CD14-positive monocyte (primary cell): ENCODE results near the gene CNTRL. TPM values are rescaled to one million over a fixed set of nuclear protein-coding genes. Genes with fewer than 3 reads are reported as not detected.

Experiments
- DNase-seq, 3 donors: peaks; one replicate each; pipeline ENCODE4 v3.0.0-alpha.2; 2011 to 2022
- H2AFZ ChIP-seq: 2 replicates; pipeline ENCODE4 v1.6.0; 2012; ENCODE audit warnings: mild to moderate bottlenecking, low read depth, low read length, inconsistent platforms; ENCODE audit not compliant: insufficient read depth, poor library complexity, severe bottlenecking
- H3K27ac ChIP-seq, 2 donors: 1 replicate in 1 of 2; 2 replicates in 1 of 2; pipeline ENCODE4 v1.5.1; 2012 to 2013; ENCODE audit warnings: low read length in 2 of 2, control low read depth in 1 of 2, inconsistent platforms in 1 of 2, low read depth in 1 of 2, mild to moderate bottlenecking in 1 of 2
- H3K27me3 ChIP-seq, 2 donors: one replicate each; pipeline versions ENCODE4 v1.6.0 to v1.6.1; 2011 to 2013; ENCODE audit warnings: low read length in 2 of 2; ENCODE audit not compliant: control insufficient read depth in 2 of 2, insufficient read depth in 2 of 2
- H3K36me3 ChIP-seq, 2 donors: replicated peaks in 1 of 2; 1 replicate in 1 of 2; 2 replicates in 1 of 2; pipeline versions ENCODE4 v1.5.1 to v1.6.1; 2012 to 2013; ENCODE audit warnings: low read length in 2 of 2, control low read depth in 1 of 2, inconsistent platforms in 1 of 2, mild to moderate bottlenecking in 1 of 2; ENCODE audit not compliant: insufficient read depth in 2 of 2, control insufficient read depth in 1 of 2
- H3K4me1 ChIP-seq, 2 donors: 1 replicate in 1 of 2; 2 replicates in 1 of 2; pipeline versions ENCODE4 v1.5.1 to v1.6.1; 2012 to 2013; ENCODE audit warnings: low read length in 2 of 2, control low read depth in 1 of 2, inconsistent platforms in 1 of 2, mild to moderate bottlenecking in 1 of 2, moderate library complexity in 1 of 2; ENCODE audit not compliant: insufficient read depth in 2 of 2, control insufficient read depth in 1 of 2
- H3K4me2 ChIP-seq: replicated peaks from 2 replicates; pipeline ENCODE3; 2012; ENCODE audit warnings: low read length, moderate library complexity, mild to moderate bottlenecking; ENCODE audit not compliant: poor library complexity, severe bottlenecking; ENCODE audit errors: extremely low read depth
- H3K4me3 ChIP-seq, 3 experiments: fragments of 200-600 bp in 1 of 3; sonication (generic) in 1 of 3; replicated peaks in 1 of 3; 1 replicate in 2 of 3; 2 replicates in 1 of 3; pipeline ENCODE4 v1.5.1; 2011 to 2013; ENCODE audit warnings: low read length in 3 of 3, mild to moderate bottlenecking in 3 of 3, control low read depth in 2 of 3, low read depth in 2 of 3, inconsistent platforms in 1 of 3, moderate library complexity in 1 of 3
- H3K79me2 ChIP-seq: 2 replicates; pipeline ENCODE4 v1.6.0; 2012; ENCODE audit warnings: mild to moderate bottlenecking, control low read depth, inconsistent platforms, low read length, moderate library complexity; ENCODE audit not compliant: insufficient read depth
- H3K9ac ChIP-seq: 2 replicates; pipeline ENCODE4 v1.6.0; 2017; ENCODE audit warnings: low read length, mild to moderate bottlenecking; ENCODE audit not compliant: insufficient read depth, poor library complexity, severe bottlenecking
- H3K9me3 ChIP-seq, 2 donors: replicated peaks in 1 of 2; 1 replicate in 1 of 2; 2 replicates in 1 of 2; pipeline versions ENCODE4 v1.5.1 to v1.6.1; 2012 to 2013; ENCODE audit warnings: low read length in 2 of 2, control low read depth in 1 of 2; ENCODE audit not compliant: control insufficient read depth in 1 of 2, insufficient read depth in 1 of 2
- H4K20me1 ChIP-seq: 2 replicates; pipeline ENCODE4 v1.6.0; 2012; ENCODE audit warnings: mild to moderate bottlenecking, low read length, control low read depth, moderate library complexity; ENCODE audit not compliant: insufficient read depth
- H3K27ac Mint-ChIP-seq, 7 donors: one replicate each; pipeline ENCODE4 v1.8.0; 2020; ENCODE audit warnings: mild to moderate bottlenecking in 7 of 7, mixed read lengths in 7 of 7, moderate library complexity in 6 of 7, inconsistent platforms in 2 of 7
- H3K27me3 Mint-ChIP-seq, 3 donors: one replicate each; pipeline ENCODE4 v1.8.0; 2021 to 2022; ENCODE audit warnings: low read depth in 3 of 3, mild to moderate bottlenecking in 3 of 3, mixed read lengths in 3 of 3, moderate library complexity in 3 of 3, inconsistent platforms in 1 of 3
- H3K36me3 Mint-ChIP-seq, 2 donors: one replicate each; pipeline ENCODE4 v1.8.0; 2020; ENCODE audit warnings: mixed read lengths in 2 of 2, inconsistent platforms in 1 of 2, mild to moderate bottlenecking in 1 of 2
- H3K4me1 Mint-ChIP-seq: one replicate; pipeline ENCODE4 v1.8.0; 2020; ENCODE audit warnings: mild to moderate bottlenecking, mixed read lengths
- H3K4me3 Mint-ChIP-seq, 2 donors: one replicate each; pipeline ENCODE4 v1.8.0; 2020; ENCODE audit warnings: mild to moderate bottlenecking in 2 of 2, mixed read lengths in 2 of 2, moderate library complexity in 1 of 2
- H3K9me3 Mint-ChIP-seq, 7 donors: one replicate each; pipeline ENCODE4 v1.8.0; 2020 to 2022; ENCODE audit warnings: mixed read lengths in 7 of 7, mild to moderate bottlenecking in 6 of 7, moderate library complexity in 6 of 7, inconsistent platforms in 2 of 7
- CTCF ChIP-seq: fragments of 200-600 bp; IDR thresholded peaks from one replicate; pipeline ENCODE4 v1.8.0; 2022; ENCODE audit warnings: antibody characterized with exemption, mild to moderate bottlenecking
- WGBS: methylation state at CpG from one replicate; pipeline ENCODE4 v1.1.5; 2013; ENCODE audit warnings: missing lambda C conversion rate; ENCODE audit not compliant: insufficient coverage; 5-methylcytosine and 5-hydroxymethylcytosine counted together
- intact Hi-C, 2 donors: fragments of 100-400 bp; cut with micrococcal nuclease; formaldehyde crosslinking; loops; one replicate each; pipeline versions ENCODE4 v1.15.0 to v1.15.1; 2023
- polyA plus RNA-seq, 3 donors: library from polyadenylated mRNA; depleted of rRNA in 1 of 3; unstranded in 2 of 3; stranded (reverse) in 1 of 3; fragments of 300-500 nt in 2 of 3; fragments of >200 nt in 1 of 3; fragmentation: Illumina TruSeq in 2 of 3; gene quantifications; 1 replicate in 2 of 3; 2 replicates in 1 of 3; pipeline ENCODE4 v1.2.3, GENCODE V29; 2012 to 2021

CNTRL gene
- polyA plus RNA-seq, 3 donors, result 3.9 to 26.8 (median 4.8) TPM

GRCh38 chr9:121160025-121160424 is 85.3 kb downstream of the CNTRL start:
- H4K20me1 ChIP-seq, result no peaks in the 10 kb centered on the region
- H3K27ac ChIP-seq, result peak overlapping the region in 1 of 2 donors; percentile 78
- H2AFZ ChIP-seq, result no peak overlapping the region
- no peak for TF ChIP-seq CTCF
- intact Hi-C loops, result no loop called here
- H3K4me2 ChIP-seq, result peak overlapping the region; percentile 58
- peaks cover 34% of the 10 kb centered on the region for H3K4me1 Mint-ChIP-seq
- H3K27ac Mint-ChIP-seq, result peak overlapping the region; percentile 19 to 86 (median 85)
- no peaks in the 10 kb centered on the region for H3K27me3 Mint-ChIP-seq
- peak overlapping the region in 1 of 3 experiments; percentile 41 for H3K4me3 ChIP-seq
- no CpG with 5 or more reads among the region's 1 CpG for WGBS
- H3K36me3 ChIP-seq, result peaks cover 64 to 84% of the 10 kb centered on the region in 2 donors
- no peak overlapping the region for H3K4me3 Mint-ChIP-seq
- H3K9me3 Mint-ChIP-seq, result no peaks in the 10 kb centered on the region
- peak overlapping the region; percentile 7 for H3K9ac ChIP-seq
- no peaks in the 10 kb centered on the region for H3K9me3 ChIP-seq
- H3K27me3 ChIP-seq, result no peaks in the 10 kb centered on the region
- H3K4me1 ChIP-seq, result peaks cover 27% of the 10 kb centered on the region in 2 donors
- H3K36me3 Mint-ChIP-seq, result peaks cover 68 to 79% of the 10 kb centered on the region in 2 donors
- DNase-seq, result peak; percentile 19 to 76 (median 37)
- H3K79me2 ChIP-seq, result no peaks in the 10 kb centered on the region

- H3K27ac ChIP-seq, result peak overlapping the region in 1 of 2 donors; percentile 1
- H3K4me1 ChIP-seq, result no peaks in the 10 kb centered on the region
- peaks cover 82 to 99% of the 10 kb centered on the region in 2 donors for H3K36me3 ChIP-seq
- intact Hi-C loops, result no loop called here
- no peak for DNase-seq
- H3K27ac Mint-ChIP-seq, result peak overlapping the region in 5 of 7 donors; percentile 43 to 78 (median 64)
- H3K9ac ChIP-seq, result no peak overlapping the region
- no peaks in the 10 kb centered on the region for H3K9me3 ChIP-seq
- no peak overlapping the region for H3K4me3 Mint-ChIP-seq
- peaks cover 3% of the 10 kb centered on the region for H3K79me2 ChIP-seq
- TF ChIP-seq CTCF, result no peak
- no peak overlapping the region for H3K4me2 ChIP-seq
- H3K4me3 ChIP-seq, result no peak overlapping the region
- peaks cover 3% of the 10 kb centered on the region for H4K20me1 ChIP-seq
- H2AFZ ChIP-seq, result no peak overlapping the region
- peaks cover 74 to 93% of the 10 kb centered on the region in 2 donors for H3K36me3 Mint-ChIP-seq
- no peaks in the 10 kb centered on the region for H3K4me1 Mint-ChIP-seq
- H3K27me3 ChIP-seq, result no peaks in the 10 kb centered on the region
- no peaks in the 10 kb centered on the region for H3K9me3 Mint-ChIP-seq
- WGBS, result 100% methylated on average over 1 of the region's 2 CpGs
- H3K27me3 Mint-ChIP-seq, result no peaks in the 10 kb centered on the region
Observed at GRCh38 chr9:121168052-121168451, 93.3 kb downstream of the CNTRL start.
